Mucosa of rectum (tissue), 2 donors: ENCODE measurements around the gene HOMER1.

Source experiments
- H3K27ac ChIP-seq, 2 donors: one replicate each; pipeline ENCODE4 v1.7.0; 2013; ENCODE audit warnings: inconsistent platforms in 2 of 2, low read depth in 2 of 2, low read length in 2 of 2
- H3K27me3 ChIP-seq, 2 donors: one replicate each; pipeline ENCODE4 v1.7.0; 2013; ENCODE audit warnings: low read length in 2 of 2; ENCODE audit not compliant: control insufficient read depth in 2 of 2, insufficient read depth in 2 of 2
- H3K36me3 ChIP-seq, 2 donors: one replicate each; pipeline ENCODE4 v1.7.0; 2013; ENCODE audit warnings: low read length in 2 of 2; ENCODE audit not compliant: control insufficient read depth in 2 of 2, insufficient read depth in 2 of 2
- H3K4me1 ChIP-seq, 2 donors: one replicate each; pipeline ENCODE4 v1.7.0; 2013; ENCODE audit warnings: low read length in 2 of 2, mild to moderate bottlenecking in 1 of 2; ENCODE audit not compliant: control insufficient read depth in 2 of 2, insufficient read depth in 2 of 2
- H3K4me3 ChIP-seq, 2 donors: one replicate each; pipeline ENCODE4 v1.7.0; 2013; ENCODE audit warnings: low read length in 2 of 2
- H3K9ac ChIP-seq, 2 donors: one replicate each; pipeline ENCODE4 v1.7.0; 2013; ENCODE audit warnings: low read length in 2 of 2, low read depth in 1 of 2, mild to moderate bottlenecking in 1 of 2
- H3K9me3 ChIP-seq, 2 donors: one replicate each; pipeline ENCODE4 v1.7.0; 2013; ENCODE audit warnings: low read length in 2 of 2; ENCODE audit not compliant: control insufficient read depth in 2 of 2
- donor health status: healthy.
- donor health status: Normal muscosa, but diverticular disease.

HOMER1 gene

GRCh38 chr5:79436224-79436623, 77.7 kb downstream of the HOMER1 start:
- Histone ChIP-seq H3K27ac (no peak overlapping the region), H3K27me3 (no peaks in the 10 kb centered on the region), H3K9me3 (no peaks in the 10 kb centered on the region), H3K4me3 (no peak overlapping the region), H3K36me3 (no peaks in the 10 kb centered on the region), H3K4me1 (no peaks in the 10 kb centered on the region), H3K9ac (no peak overlapping the region)

- no peak overlapping the region for H3K4me3 ChIP-seq
- H3K4me1 ChIP-seq: no peaks in the 10 kb centered on the region
- H3K36me3 ChIP-seq: no peaks in the 10 kb centered on the region
- no peaks in the 10 kb centered on the region for H3K27me3 ChIP-seq
- no peak overlapping the region for H3K27ac ChIP-seq
- no peak overlapping the region for H3K9ac ChIP-seq
- no peaks in the 10 kb centered on the region for H3K9me3 ChIP-seq
These were observed 83.7 kb downstream of the HOMER1 start for GRCh38 chr5:79430196-79430595.

- no peak overlapping the region for H3K27ac ChIP-seq
- no peak overlapping the region for H3K4me3 ChIP-seq
- no peaks in the 10 kb centered on the region for H3K36me3 ChIP-seq
- H3K9ac ChIP-seq: no peak overlapping the region
- no peaks in the 10 kb centered on the region for H3K4me1 ChIP-seq
- no peaks in the 10 kb centered on the region for H3K9me3 ChIP-seq
- no peaks in the 10 kb centered on the region for H3K27me3 ChIP-seq
These were observed 90.6 kb downstream of the HOMER1 start for GRCh38 chr5:79423296-79423695.

- no peak overlapping the region for H3K27ac ChIP-seq
These were observed 93.7 kb downstream of the HOMER1 start for GRCh38 chr5:79420248-79420647.

GRCh38 chr5:79418276-79418675, 95.7 kb downstream of the HOMER1 start:
- no peaks in the 10 kb centered on the region for H3K4me1 ChIP-seq
- H3K27me3 ChIP-seq: no peaks in the 10 kb centered on the region
- H3K27ac ChIP-seq: no peak overlapping the region
- H3K4me3 ChIP-seq: no peak overlapping the region
- no peak overlapping the region for H3K9ac ChIP-seq
- no peaks in the 10 kb centered on the region for H3K36me3 ChIP-seq
- no peaks in the 10 kb centered on the region for H3K9me3 ChIP-seq

More at GRCh38 chr5:79420248-79420647, 93.7 kb downstream of the HOMER1 start:
- H3K4me3 ChIP-seq: no peak overlapping the region
- no peaks in the 10 kb centered on the region for H3K27me3 ChIP-seq
- H3K4me1 ChIP-seq: no peaks in the 10 kb centered on the region
- no peaks in the 10 kb centered on the region for H3K36me3 ChIP-seq
- no peak overlapping the region for H3K9ac ChIP-seq
- H3K9me3 ChIP-seq: no peaks in the 10 kb centered on the region

GRCh38 chr5:79417495-79417894, 96.4 kb downstream of the HOMER1 start:
- H3K36me3 ChIP-seq: no peaks in the 10 kb centered on the region
- H3K4me3 ChIP-seq: no peak overlapping the region
- no peak overlapping the region for H3K9ac ChIP-seq
- no peaks in the 10 kb centered on the region for H3K27me3 ChIP-seq
- H3K4me1 ChIP-seq: no peaks in the 10 kb centered on the region
- no peaks in the 10 kb centered on the region for H3K9me3 ChIP-seq
- H3K27ac ChIP-seq: no peak overlapping the region

GRCh38 chr5:79416499-79416898, 97.4 kb downstream of the HOMER1 start:
- H3K27ac ChIP-seq: no peak overlapping the region
- no peak overlapping the region for H3K9ac ChIP-seq
- no peaks in the 10 kb centered on the region for H3K9me3 ChIP-seq
- H3K4me1 ChIP-seq: no peaks in the 10 kb centered on the region
- no peaks in the 10 kb centered on the region for H3K36me3 ChIP-seq
- H3K4me3 ChIP-seq: peak overlapping the region in 1 of 2 donors; percentile 31
- H3K27me3 ChIP-seq: no peaks in the 10 kb centered on the region

- Histone ChIP-seq H3K9me3 (no peaks in the 10 kb centered on the region), H3K36me3 (no peaks in the 10 kb centered on the region), H3K4me1 (no peaks in the 10 kb centered on the region), H3K27me3 (no peaks in the 10 kb centered on the region), H3K9ac (no peak overlapping the region), H3K4me3 (no peak overlapping the region), H3K27ac (no peak overlapping the region)
These were observed 100.8 kb downstream of the HOMER1 start for GRCh38 chr5:79413112-79413511.

GRCh38 chr5:79408028-79408427, 105.9 kb downstream of the HOMER1 start:
- Histone ChIP-seq H3K27ac (no peak overlapping the region), H3K27me3 (no peaks in the 10 kb centered on the region), H3K9ac (no peak overlapping the region), H3K4me3 (no peak overlapping the region), H3K4me1 (no peaks in the 10 kb centered on the region), H3K9me3 (no peaks in the 10 kb centered on the region), H3K36me3 (no peaks in the 10 kb centered on the region)

GRCh38 chr5:79407591-79407990, 106.3 kb downstream of the HOMER1 start:
- no peaks in the 10 kb centered on the region for H3K9me3 ChIP-seq
- H3K27ac ChIP-seq: no peak overlapping the region
- H3K9ac ChIP-seq: no peak overlapping the region

GRCh38 chr5:79401216-79401615, 112.7 kb downstream of the HOMER1 start:
- H3K9ac ChIP-seq: no peak overlapping the region
- no peak overlapping the region for H3K27ac ChIP-seq
- no peaks in the 10 kb centered on the region for H3K4me1 ChIP-seq
- no peaks in the 10 kb centered on the region for H3K9me3 ChIP-seq
- H3K36me3 ChIP-seq: no peaks in the 10 kb centered on the region
- H3K27me3 ChIP-seq: no peaks in the 10 kb centered on the region
- no peak overlapping the region for H3K4me3 ChIP-seq

More at GRCh38 chr5:79407591-79407990, 106.3 kb downstream of the HOMER1 start:
- H3K4me3 ChIP-seq: no peak overlapping the region
- no peaks in the 10 kb centered on the region for H3K4me1 ChIP-seq
- H3K27me3 ChIP-seq: no peaks in the 10 kb centered on the region
- H3K36me3 ChIP-seq: no peaks in the 10 kb centered on the region
